ENCODE measurements around the gene SLC13A5. TPM values are rescaled to one million over a fixed set of nuclear protein-coding genes. Genes with fewer than 3 reads are reported as not detected.

The SLC13A5 gene
- total and polyA plus RNA-seq, 4 donors, result 88.4 to 399 (median 244) TPM

GRCh38 chr17:6675201-6675825 lies 37.9 kb downstream of the SLC13A5 start:
- no peaks in the 10 kb centered on the region for H3K9me3 ChIP-seq (ENCODE audit: control insufficient read depth in 4 of 4, low read length in 3 of 4)
- no peaks in the 10 kb centered on the region for H3K27me3 ChIP-seq (ENCODE audit: control insufficient read depth in 4 of 4, insufficient read depth in 4 of 4, low read length in 3 of 4)
- H3K4me1 ChIP-seq (ENCODE audit: control insufficient read depth in 4 of 4, insufficient read depth in 4 of 4, low read length in 3 of 4), result peaks cover 2 to 11% (median 10%) of the 10 kb centered on the region in 4 donors
- no peaks in the 10 kb centered on the region for H3K36me3 ChIP-seq (ENCODE audit: control insufficient read depth in 4 of 4, insufficient read depth in 3 of 4, low read depth in 1 of 4, low read length in 3 of 4)
- 89% methylated on average over 11 of the region's 11 CpGs for whole genome bisulfite sequencing
- H3K4me3 ChIP-seq (ENCODE audit: low read depth in 1 of 3, low read length in 3 of 3), result no peak overlapping the region
- H3K27ac ChIP-seq (ENCODE audit: low read depth in 1 of 2, low read length in 2 of 2), result no peak overlapping the region
- TF ChIP-seq JUND (IDR thresholded peaks at IDR 0.05) (no peak), EGR1 (IDR thresholded peaks at IDR 0.05; ENCODE audit: low read depth in 2 of 2) (no peak), GABPA (IDR thresholded peaks at IDR 0.05 in 1 of 2, conservative IDR thresholded peaks at IDR 0.05 in 1 of 2) (no peak), NR2F2 (IDR thresholded peaks at IDR 0.05) (no peak), CTCF (IDR thresholded peaks at IDR 0.05; ENCODE audit: low read depth, low read length, missing input control) (no peak), HNF4A (conservative IDR thresholded peaks at IDR 0.05) (no peak), FOXA2 (IDR thresholded peaks at IDR 0.05) (no peak), MAX (IDR thresholded peaks at IDR 0.05) (no peak), TAF1 (conservative IDR thresholded peaks at IDR 0.05) (no peak)
- TF ChIP-seq, protein P1, sequence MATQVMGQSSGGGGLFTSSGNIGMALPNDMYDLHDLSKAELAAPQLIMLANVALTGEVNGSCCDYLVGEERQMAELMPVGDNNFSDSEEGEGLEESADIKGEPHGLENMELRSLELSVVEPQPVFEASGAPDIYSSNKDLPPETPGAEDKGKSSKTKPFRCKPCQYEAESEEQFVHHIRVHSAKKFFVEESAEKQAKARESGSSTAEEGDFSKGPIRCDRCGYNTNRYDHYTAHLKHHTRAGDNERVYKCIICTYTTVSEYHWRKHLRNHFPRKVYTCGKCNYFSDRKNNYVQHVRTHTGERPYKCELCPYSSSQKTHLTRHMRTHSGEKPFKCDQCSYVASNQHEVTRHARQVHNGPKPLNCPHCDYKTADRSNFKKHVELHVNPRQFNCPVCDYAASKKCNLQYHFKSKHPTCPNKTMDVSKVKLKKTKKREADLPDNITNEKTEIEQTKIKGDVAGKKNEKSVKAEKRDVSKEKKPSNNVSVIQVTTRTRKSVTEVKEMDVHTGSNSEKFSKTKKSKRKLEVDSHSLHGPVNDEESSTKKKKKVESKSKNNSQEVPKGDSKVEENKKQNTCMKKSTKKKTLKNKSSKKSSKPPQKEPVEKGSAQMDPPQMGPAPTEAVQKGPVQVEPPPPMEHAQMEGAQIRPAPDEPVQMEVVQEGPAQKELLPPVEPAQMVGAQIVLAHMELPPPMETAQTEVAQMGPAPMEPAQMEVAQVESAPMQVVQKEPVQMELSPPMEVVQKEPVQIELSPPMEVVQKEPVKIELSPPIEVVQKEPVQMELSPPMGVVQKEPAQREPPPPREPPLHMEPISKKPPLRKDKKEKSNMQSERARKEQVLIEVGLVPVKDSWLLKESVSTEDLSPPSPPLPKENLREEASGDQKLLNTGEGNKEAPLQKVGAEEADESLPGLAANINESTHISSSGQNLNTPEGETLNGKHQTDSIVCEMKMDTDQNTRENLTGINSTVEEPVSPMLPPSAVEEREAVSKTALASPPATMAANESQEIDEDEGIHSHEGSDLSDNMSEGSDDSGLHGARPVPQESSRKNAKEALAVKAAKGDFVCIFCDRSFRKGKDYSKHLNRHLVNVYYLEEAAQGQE (IDR thresholded peaks at IDR 0.05), result no peak
- no peak for DNase-seq (ENCODE audit: low spot score)
- no peak overlapping the region for H3K9ac ChIP-seq (ENCODE audit: low read depth in 1 of 2, low read length in 2 of 2)

DNA sequence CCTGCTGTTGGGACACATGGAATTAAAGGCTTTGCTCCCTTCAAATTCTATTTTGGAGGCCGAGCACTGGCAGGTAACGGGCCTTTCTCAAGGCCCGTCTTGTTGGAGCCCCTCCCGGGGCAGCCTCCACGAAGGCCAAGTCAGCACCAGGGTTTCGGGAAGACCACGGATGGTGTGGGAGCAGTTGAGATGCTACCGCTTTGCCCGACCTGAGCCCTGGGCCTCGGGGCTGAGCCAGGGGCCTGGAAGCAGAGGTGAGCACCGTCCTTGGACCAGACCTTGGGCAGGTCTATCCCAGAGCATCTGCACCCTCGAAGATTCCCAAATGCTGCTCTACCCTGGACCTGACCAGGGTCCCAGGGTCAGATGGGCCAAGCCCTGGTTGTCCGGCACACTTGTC lies 38.6 kb downstream of the SLC13A5 start:
- WGBS, result 96% methylated on average over 13 of the region's 13 CpGs
- H3K27ac ChIP-seq (ENCODE audit: low read depth in 1 of 2, low read length in 2 of 2), result no peak overlapping the region
- DNase-seq (ENCODE audit: low spot score), result no peak

More for the DNA sequence above, 38.6 kb downstream of the SLC13A5 start:
- Histone ChIP-seq H3K4me1 (ENCODE audit: control insufficient read depth in 4 of 4, insufficient read depth in 4 of 4, low read length in 3 of 4) (peaks cover 2 to 11% (median 10%) of the 10 kb centered on the region in 4 donors), H3K27me3 (ENCODE audit: control insufficient read depth in 4 of 4, insufficient read depth in 4 of 4, low read length in 3 of 4) (no peaks in the 10 kb centered on the region), H3K36me3 (ENCODE audit: control insufficient read depth in 4 of 4, insufficient read depth in 3 of 4, low read depth in 1 of 4, low read length in 3 of 4) (no peaks in the 10 kb centered on the region), H3K9ac (ENCODE audit: low read depth in 1 of 2, low read length in 2 of 2) (no peak overlapping the region), H3K4me3 (ENCODE audit: low read depth in 1 of 3, low read length in 3 of 3) (no peak overlapping the region), H3K9me3 (ENCODE audit: control insufficient read depth in 4 of 4, low read length in 3 of 4) (no peaks in the 10 kb centered on the region)
- no peak for TF ChIP-seq MAX (IDR thresholded peaks at IDR 0.05)
- TF ChIP-seq EGR1 (IDR thresholded peaks at IDR 0.05; ENCODE audit: low read depth in 2 of 2), result no peak

Measured in liver (tissue), 9 donors.